Liver (tissue), 3 donors: ENCODE measurements around the gene CMC1.

Experiments used
- CTCF ChIP-seq: fragments of 150-350 bp; IDR thresholded peaks from 2 replicates; pipeline ENCODE4 v1.5.1; 2017; ENCODE audit warnings: improper control_type of control experiment, low read depth, low read length; ENCODE audit not compliant: missing input control
- FOXA1 ChIP-seq: IDR thresholded peaks from 2 replicates; pipeline ENCODE4 v1.6.1; 2016; ENCODE audit warnings: antibody characterized with exemption
- MAX ChIP-seq: IDR thresholded peaks from 2 replicates; pipeline ENCODE4 v1.6.1; 2016; ENCODE audit warnings: antibody characterized with exemption
- RAD21 ChIP-seq, 2 donors: IDR thresholded peaks; 2 replicates each; pipeline ENCODE4 v1.6.1; 2016; ENCODE audit warnings: antibody characterized with exemption in 2 of 2, mild to moderate bottlenecking in 2 of 2
- SP1 ChIP-seq: IDR thresholded peaks from 2 replicates; pipeline ENCODE4 v1.6.1; 2018; ENCODE audit warnings: antibody characterized with exemption, mild to moderate bottlenecking
- TAF1 ChIP-seq: conservative IDR thresholded peaks from 2 replicates; pipeline ENCODE4 v1.6.1; 2016; ENCODE audit warnings: antibody characterized with exemption, mild to moderate bottlenecking
- YY1 ChIP-seq: IDR thresholded peaks from 2 replicates; pipeline ENCODE4 v1.6.1; 2016; ENCODE audit warnings: antibody characterized with exemption, mild to moderate bottlenecking
- TF ChIP-seq, protein P1 (sequence below): IDR thresholded peaks from 2 replicates; pipeline ENCODE4 v1.6.1; 2016; ENCODE audit warnings: antibody characterized with exemption, mild to moderate bottlenecking
- TF ChIP-seq, protein P2 (sequence below): IDR thresholded peaks from 2 replicates; pipeline ENCODE4 v1.6.1; 2016; ENCODE audit warnings: antibody characterized with exemption
- donor health status: healthy.
- donor health status: healthy.

DNA sequence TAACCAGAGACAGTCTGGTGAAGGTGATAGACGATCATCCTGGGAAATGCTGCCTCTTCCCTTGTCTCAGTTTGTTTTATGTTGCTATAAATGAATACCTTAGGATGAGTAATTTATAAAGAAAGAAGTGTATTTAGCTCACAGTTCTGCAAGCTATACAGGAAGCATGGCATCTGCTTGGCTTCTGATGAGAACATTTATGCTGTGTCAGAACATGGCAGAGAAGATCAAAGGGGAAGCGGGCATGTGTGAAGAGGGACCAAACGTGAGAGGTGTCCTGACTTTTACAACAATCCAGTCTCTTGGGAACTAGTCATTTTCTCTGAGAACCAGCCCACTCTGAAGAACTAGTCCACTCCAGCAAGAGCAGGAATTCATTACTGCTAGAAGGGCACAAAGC, 9.6 kb downstream of the CMC1 start:
- TF ChIP-seq RAD21 (IDR thresholded peaks at IDR 0.05) (no peak), CTCF (no peak), SP1 (no peak), FOXA1 (no peak), TAF1 (no peak), YY1 (no peak), MAX (no peak)
- TF ChIP-seq, protein P1, sequence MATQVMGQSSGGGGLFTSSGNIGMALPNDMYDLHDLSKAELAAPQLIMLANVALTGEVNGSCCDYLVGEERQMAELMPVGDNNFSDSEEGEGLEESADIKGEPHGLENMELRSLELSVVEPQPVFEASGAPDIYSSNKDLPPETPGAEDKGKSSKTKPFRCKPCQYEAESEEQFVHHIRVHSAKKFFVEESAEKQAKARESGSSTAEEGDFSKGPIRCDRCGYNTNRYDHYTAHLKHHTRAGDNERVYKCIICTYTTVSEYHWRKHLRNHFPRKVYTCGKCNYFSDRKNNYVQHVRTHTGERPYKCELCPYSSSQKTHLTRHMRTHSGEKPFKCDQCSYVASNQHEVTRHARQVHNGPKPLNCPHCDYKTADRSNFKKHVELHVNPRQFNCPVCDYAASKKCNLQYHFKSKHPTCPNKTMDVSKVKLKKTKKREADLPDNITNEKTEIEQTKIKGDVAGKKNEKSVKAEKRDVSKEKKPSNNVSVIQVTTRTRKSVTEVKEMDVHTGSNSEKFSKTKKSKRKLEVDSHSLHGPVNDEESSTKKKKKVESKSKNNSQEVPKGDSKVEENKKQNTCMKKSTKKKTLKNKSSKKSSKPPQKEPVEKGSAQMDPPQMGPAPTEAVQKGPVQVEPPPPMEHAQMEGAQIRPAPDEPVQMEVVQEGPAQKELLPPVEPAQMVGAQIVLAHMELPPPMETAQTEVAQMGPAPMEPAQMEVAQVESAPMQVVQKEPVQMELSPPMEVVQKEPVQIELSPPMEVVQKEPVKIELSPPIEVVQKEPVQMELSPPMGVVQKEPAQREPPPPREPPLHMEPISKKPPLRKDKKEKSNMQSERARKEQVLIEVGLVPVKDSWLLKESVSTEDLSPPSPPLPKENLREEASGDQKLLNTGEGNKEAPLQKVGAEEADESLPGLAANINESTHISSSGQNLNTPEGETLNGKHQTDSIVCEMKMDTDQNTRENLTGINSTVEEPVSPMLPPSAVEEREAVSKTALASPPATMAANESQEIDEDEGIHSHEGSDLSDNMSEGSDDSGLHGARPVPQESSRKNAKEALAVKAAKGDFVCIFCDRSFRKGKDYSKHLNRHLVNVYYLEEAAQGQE = no peak
- TF ChIP-seq, protein P2, sequence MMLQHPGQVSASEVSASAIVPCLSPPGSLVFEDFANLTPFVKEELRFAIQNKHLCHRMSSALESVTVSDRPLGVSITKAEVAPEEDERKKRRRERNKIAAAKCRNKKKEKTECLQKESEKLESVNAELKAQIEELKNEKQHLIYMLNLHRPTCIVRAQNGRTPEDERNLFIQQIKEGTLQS = no peak
